ENCODE results near the gene FOXP1.

DNA sequence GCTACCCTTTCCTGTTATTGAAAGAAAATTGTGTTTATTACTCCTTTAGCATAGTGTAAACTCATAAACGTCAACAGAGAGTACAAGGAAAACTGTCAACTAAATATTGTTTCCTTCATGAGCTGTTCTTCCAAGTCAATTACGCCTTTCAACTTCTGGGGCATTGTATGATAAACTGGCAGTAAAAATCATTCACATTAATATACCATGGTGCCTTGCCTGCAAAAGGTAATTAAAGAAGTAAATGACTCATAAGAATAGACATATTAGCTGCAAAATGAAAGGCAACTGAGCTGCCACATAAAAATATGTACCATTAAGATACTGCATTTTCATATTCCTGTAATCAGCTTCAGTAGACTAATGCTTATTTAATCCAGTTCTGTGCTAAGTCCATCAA is 447.3 kb downstream of the FOXP1 start:
- TF ChIP-seq CTCF (IDR thresholded peaks at IDR 0.05) (no peak), POLR2A (IDR thresholded peaks at IDR 0.05) (no peak), POLR2AphosphoS5 (IDR thresholded peaks at IDR 0.05) (no peak)
